ENCODE results near the gene GPR27. TPM values are rescaled to one million over a fixed set of nuclear protein-coding genes. Genes with fewer than 3 reads are reported as not detected.

Gene GPR27, protein sequence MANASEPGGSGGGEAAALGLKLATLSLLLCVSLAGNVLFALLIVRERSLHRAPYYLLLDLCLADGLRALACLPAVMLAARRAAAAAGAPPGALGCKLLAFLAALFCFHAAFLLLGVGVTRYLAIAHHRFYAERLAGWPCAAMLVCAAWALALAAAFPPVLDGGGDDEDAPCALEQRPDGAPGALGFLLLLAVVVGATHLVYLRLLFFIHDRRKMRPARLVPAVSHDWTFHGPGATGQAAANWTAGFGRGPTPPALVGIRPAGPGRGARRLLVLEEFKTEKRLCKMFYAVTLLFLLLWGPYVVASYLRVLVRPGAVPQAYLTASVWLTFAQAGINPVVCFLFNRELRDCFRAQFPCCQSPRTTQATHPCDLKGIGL
- total RNA-seq = under 1 TPM in 5 of 6 experiments, not detected in 1; 0.09 to 0.37 (median 0.12) TPM
- long read RNA-seq = 0 reads

DNA sequence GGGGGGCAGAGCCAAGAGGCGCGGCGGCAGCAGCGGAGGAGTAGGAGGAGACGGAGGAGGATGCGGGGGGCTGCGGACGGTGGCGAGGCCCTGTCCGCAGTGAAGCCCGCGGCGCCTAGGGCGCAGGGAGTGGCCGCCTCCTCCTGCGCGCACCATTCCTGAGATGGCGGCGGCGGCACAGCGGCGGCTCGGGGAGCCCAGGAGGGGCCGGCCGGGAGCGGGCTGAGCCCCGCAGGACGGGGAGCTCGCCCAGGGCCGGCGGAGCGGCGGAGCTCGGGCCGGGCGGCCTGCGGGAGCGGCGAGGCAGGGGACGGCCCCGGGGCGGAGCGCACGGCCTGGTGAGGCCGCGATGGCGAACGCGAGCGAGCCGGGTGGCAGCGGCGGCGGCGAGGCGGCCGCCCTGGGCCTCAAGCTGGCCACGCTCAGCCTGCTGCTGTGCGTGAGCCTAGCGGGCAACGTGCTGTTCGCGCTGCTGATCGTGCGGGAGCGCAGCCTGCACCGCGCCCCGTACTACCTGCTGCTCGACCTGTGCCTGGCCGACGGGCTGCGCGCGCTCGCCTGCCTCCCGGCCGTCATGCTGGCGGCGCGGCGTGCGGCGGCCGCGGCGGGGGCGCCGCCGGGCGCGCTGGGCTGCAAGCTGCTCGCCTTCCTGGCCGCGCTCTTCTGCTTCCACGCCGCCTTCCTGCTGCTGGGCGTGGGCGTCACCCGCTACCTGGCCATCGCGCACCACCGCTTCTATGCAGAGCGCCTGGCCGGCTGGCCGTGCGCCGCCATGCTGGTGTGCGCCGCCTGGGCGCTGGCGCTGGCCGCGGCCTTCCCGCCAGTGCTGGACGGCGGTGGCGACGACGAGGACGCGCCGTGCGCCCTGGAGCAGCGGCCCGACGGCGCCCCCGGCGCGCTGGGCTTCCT, at the start of gene GPR27:
Gene GPR27, plus strand, starts transcription at position 155 of the 909 bp plus-strand sequence. Its CDS starts 195 bp downstream, at position 350.
- Histone ChIP-seq H3K27ac (no peak within 1 kb of the TSS), H3K4me3 (peak within 1 kb of the TSS; percentile 14 to 47 (median 23)), H3K27me3 (peaks cover 0 to 11% of the 10 kb centered on the region in 2 donors), H3K36me3 (no peaks in the 10 kb centered on the region), H3K9me3 (no peaks in the 10 kb centered on the region), H3K4me1 (no peaks in the 10 kb centered on the region)
- ATAC-seq (peak; percentile 55 to 69 (median 64)), DNase-seq (peak in 1 of 3 donors; percentile 37)
- WGBS (ENCODE audit: insufficient coverage, low coverage, low lambda C conversion rate, missing lambda C conversion rate) = 0% methylated on average over 7 of the region's 131 CpGs
- no peak for TF ChIP-seq POLR2A (IDR thresholded peaks at IDR 0.05)
- TF ChIP-seq, protein P1, sequence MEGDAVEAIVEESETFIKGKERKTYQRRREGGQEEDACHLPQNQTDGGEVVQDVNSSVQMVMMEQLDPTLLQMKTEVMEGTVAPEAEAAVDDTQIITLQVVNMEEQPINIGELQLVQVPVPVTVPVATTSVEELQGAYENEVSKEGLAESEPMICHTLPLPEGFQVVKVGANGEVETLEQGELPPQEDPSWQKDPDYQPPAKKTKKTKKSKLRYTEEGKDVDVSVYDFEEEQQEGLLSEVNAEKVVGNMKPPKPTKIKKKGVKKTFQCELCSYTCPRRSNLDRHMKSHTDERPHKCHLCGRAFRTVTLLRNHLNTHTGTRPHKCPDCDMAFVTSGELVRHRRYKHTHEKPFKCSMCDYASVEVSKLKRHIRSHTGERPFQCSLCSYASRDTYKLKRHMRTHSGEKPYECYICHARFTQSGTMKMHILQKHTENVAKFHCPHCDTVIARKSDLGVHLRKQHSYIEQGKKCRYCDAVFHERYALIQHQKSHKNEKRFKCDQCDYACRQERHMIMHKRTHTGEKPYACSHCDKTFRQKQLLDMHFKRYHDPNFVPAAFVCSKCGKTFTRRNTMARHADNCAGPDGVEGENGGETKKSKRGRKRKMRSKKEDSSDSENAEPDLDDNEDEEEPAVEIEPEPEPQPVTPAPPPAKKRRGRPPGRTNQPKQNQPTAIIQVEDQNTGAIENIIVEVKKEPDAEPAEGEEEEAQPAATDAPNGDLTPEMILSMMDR (IDR thresholded peaks at IDR 0.05) = no peak
- intact Hi-C loops (cut with DNase I) = no loop called here

- H3K36me3 ChIP-seq = no peaks in the 10 kb centered on the region
- no peaks in the 10 kb centered on the region for H3K4me1 ChIP-seq
- no peak overlapping the region for H3K27ac ChIP-seq
- ATAC-seq (peak in 1 of 4 donors; percentile 18), DNase-seq (no peak)
- no peak overlapping the region for H3K4me3 ChIP-seq
- no peaks in the 10 kb centered on the region for H3K27me3 ChIP-seq
- no peaks in the 10 kb centered on the region for H3K9me3 ChIP-seq
- intact Hi-C loops (cut with DNase I) = no loop called here
- TF ChIP-seq, protein P1 (IDR thresholded peaks at IDR 0.05) = no peak
- TF ChIP-seq POLR2A (IDR thresholded peaks at IDR 0.05) = no peak
These were observed 48.7 kb upstream of the GPR27 start for GRCh38 chr3:71704915-71705314.

GRCh38 chr3:71705681-71706080, 48.0 kb upstream of the GPR27 start:
- no peak for ATAC-seq
- H3K27ac ChIP-seq = no peak overlapping the region
- H3K4me1 ChIP-seq = no peaks in the 10 kb centered on the region
- H3K27me3 ChIP-seq = no peaks in the 10 kb centered on the region
- no peak for DNase-seq
- 96% methylated on average over 5 of the region's 5 CpGs for WGBS (ENCODE audit: insufficient coverage, low coverage, low lambda C conversion rate, missing lambda C conversion rate)
- intact Hi-C loops (cut with DNase I) = no loop called here
- TF ChIP-seq POLR2A (IDR thresholded peaks at IDR 0.05) = no peak
- TF ChIP-seq, protein P1 (IDR thresholded peaks at IDR 0.05) = no peak
- H3K4me3 ChIP-seq = no peak overlapping the region
- no peaks in the 10 kb centered on the region for H3K36me3 ChIP-seq
- H3K9me3 ChIP-seq = no peaks in the 10 kb centered on the region

DNA sequence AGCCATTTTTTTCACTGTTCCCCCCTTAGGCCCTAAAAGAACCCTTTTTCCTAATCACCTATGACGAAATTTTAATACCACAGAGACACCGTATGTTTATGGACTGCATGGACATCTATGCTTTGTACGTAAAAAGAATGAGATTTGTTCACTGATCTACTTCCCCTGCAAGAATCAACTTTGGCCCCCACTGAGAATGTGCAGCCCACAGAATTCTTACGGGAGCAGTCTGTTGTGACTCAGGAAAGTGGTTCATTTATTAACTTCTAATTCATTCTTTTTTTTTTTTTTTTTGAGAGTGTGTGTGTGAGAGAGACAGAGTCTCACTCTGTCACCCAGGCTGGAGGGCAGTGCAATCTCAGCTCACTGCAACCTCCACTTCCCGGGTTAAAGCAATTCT, 46.1 kb upstream of the GPR27 start:
- intact Hi-C loops (cut with DNase I) = no loop called here
- no peaks in the 10 kb centered on the region for H3K4me1 ChIP-seq
- H3K27me3 ChIP-seq = no peaks in the 10 kb centered on the region
- ATAC-seq = no peak
- TF ChIP-seq, protein P1 (IDR thresholded peaks at IDR 0.05) = no peak
- no peak for TF ChIP-seq POLR2A (IDR thresholded peaks at IDR 0.05)
- no peak overlapping the region for H3K27ac ChIP-seq
- H3K4me3 ChIP-seq = no peak overlapping the region
- H3K36me3 ChIP-seq = no peaks in the 10 kb centered on the region
- no peak for DNase-seq
- no peaks in the 10 kb centered on the region for H3K9me3 ChIP-seq
- 46% methylated on average over 4 of the region's 5 CpGs for WGBS (ENCODE audit: insufficient coverage, low coverage, low lambda C conversion rate, missing lambda C conversion rate)
